ENCODE data around the gene KMT5B. TPM values are rescaled to one million over a fixed set of nuclear protein-coding genes. Genes with fewer than 3 reads are reported as not detected.

Gene KMT5B
- total and polyA plus RNA-seq, 2 experiments from 2014 or later = 26.4 to 31.0 TPM

DNA sequence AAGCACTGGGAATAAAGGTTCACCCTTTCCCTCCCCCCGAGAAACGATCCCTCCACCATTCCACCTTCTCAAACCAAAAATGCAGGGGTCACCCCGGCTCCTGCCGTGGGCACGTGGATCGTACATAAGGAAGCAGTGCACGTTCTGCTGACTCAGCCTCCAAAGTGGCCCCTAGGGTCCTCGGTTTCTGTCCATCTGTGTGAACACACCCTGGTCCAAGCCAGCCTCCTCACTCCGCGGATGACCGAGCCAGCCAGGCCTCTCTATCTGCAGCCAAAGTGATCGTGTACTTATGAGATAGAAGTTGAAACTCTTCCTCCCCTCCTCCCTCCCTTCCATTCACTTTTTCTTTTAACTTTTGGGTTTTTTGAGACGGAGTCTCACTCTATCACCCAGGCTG, 42.4 kb upstream of the KMT5B start (continued):
- TF ChIP-seq, protein P1, sequence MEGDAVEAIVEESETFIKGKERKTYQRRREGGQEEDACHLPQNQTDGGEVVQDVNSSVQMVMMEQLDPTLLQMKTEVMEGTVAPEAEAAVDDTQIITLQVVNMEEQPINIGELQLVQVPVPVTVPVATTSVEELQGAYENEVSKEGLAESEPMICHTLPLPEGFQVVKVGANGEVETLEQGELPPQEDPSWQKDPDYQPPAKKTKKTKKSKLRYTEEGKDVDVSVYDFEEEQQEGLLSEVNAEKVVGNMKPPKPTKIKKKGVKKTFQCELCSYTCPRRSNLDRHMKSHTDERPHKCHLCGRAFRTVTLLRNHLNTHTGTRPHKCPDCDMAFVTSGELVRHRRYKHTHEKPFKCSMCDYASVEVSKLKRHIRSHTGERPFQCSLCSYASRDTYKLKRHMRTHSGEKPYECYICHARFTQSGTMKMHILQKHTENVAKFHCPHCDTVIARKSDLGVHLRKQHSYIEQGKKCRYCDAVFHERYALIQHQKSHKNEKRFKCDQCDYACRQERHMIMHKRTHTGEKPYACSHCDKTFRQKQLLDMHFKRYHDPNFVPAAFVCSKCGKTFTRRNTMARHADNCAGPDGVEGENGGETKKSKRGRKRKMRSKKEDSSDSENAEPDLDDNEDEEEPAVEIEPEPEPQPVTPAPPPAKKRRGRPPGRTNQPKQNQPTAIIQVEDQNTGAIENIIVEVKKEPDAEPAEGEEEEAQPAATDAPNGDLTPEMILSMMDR (conservative IDR thresholded peaks at IDR 0.05; ENCODE audit: low read depth in 2 of 2) = no peak
- TF ChIP-seq JUNB (IDR thresholded peaks at IDR 0.05; ENCODE audit: unreplicated experiment) (no peak), POLR2AphosphoS5 (IDR thresholded peaks at IDR 0.05; ENCODE audit: low read depth) (no peak)

DNA sequence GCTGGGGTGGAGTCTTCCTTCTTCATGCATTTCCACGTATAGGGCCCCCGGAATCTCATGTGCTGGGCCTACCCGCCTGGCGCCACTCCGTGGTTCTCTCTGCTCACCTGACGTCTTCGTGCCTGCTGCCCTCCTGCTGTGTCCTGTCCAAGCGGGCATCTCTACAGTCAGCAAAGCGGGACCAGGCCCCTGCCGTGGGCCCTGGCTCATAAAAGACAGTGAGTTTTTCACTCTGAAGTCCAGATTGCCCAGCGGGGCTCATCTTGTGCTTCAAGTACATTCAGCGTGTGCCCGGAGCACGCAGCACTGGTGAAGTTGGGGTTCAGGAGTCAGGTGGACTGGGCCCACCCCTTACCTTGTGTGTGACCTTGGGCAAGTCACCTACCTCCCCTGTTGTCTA, 41.3 kb upstream of the KMT5B start:
- Histone ChIP-seq H3K4me3 (no peak overlapping the region), H3K27ac (ENCODE audit: low read depth) (no peak overlapping the region), H4K20me1 (replicated peaks; ENCODE audit: insufficient read depth) (no peaks in the 10 kb centered on the region), H3K79me2 (replicated peaks; ENCODE audit: insufficient read depth) (no peaks in the 10 kb centered on the region), H2AFZ (no peak overlapping the region), H3K27me3 (ENCODE audit: insufficient read depth) (no peaks in the 10 kb centered on the region), H3K9me2 (ENCODE audit: insufficient read depth) (no peaks in the 10 kb centered on the region), H3K36me3 (ENCODE audit: insufficient read depth) (no peaks in the 10 kb centered on the region), H3K4me1 (ENCODE audit: insufficient read depth) (peaks cover 6% of the 10 kb centered on the region; the same call in 1 of the 2 replicates), H3K4me2 (no peak overlapping the region), H3F3A (replicated peaks; ENCODE audit: low read depth) (no peaks in the 10 kb centered on the region)
- no peak for ATAC-seq
- peaks cover 11% of the 10 kb centered on the region for H3K4me1 Mint-ChIP-seq
- no peak for TF ChIP-seq ZNF114 (CRISPR knock-in tag; IDR thresholded peaks at IDR 0.05)
- TF ChIP-seq, protein P2, sequence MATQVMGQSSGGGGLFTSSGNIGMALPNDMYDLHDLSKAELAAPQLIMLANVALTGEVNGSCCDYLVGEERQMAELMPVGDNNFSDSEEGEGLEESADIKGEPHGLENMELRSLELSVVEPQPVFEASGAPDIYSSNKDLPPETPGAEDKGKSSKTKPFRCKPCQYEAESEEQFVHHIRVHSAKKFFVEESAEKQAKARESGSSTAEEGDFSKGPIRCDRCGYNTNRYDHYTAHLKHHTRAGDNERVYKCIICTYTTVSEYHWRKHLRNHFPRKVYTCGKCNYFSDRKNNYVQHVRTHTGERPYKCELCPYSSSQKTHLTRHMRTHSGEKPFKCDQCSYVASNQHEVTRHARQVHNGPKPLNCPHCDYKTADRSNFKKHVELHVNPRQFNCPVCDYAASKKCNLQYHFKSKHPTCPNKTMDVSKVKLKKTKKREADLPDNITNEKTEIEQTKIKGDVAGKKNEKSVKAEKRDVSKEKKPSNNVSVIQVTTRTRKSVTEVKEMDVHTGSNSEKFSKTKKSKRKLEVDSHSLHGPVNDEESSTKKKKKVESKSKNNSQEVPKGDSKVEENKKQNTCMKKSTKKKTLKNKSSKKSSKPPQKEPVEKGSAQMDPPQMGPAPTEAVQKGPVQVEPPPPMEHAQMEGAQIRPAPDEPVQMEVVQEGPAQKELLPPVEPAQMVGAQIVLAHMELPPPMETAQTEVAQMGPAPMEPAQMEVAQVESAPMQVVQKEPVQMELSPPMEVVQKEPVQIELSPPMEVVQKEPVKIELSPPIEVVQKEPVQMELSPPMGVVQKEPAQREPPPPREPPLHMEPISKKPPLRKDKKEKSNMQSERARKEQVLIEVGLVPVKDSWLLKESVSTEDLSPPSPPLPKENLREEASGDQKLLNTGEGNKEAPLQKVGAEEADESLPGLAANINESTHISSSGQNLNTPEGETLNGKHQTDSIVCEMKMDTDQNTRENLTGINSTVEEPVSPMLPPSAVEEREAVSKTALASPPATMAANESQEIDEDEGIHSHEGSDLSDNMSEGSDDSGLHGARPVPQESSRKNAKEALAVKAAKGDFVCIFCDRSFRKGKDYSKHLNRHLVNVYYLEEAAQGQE (IDR thresholded peaks at IDR 0.05; ENCODE audit: unreplicated experiment) = no peak
- no peak for TF ChIP-seq ZNF331 (CRISPR knock-in tag; IDR thresholded peaks at IDR 0.05; ENCODE audit: low read depth)
- TF ChIP-seq JUNB (IDR thresholded peaks at IDR 0.05; ENCODE audit: unreplicated experiment) = no peak
- TF ChIP-seq, protein P3, sequence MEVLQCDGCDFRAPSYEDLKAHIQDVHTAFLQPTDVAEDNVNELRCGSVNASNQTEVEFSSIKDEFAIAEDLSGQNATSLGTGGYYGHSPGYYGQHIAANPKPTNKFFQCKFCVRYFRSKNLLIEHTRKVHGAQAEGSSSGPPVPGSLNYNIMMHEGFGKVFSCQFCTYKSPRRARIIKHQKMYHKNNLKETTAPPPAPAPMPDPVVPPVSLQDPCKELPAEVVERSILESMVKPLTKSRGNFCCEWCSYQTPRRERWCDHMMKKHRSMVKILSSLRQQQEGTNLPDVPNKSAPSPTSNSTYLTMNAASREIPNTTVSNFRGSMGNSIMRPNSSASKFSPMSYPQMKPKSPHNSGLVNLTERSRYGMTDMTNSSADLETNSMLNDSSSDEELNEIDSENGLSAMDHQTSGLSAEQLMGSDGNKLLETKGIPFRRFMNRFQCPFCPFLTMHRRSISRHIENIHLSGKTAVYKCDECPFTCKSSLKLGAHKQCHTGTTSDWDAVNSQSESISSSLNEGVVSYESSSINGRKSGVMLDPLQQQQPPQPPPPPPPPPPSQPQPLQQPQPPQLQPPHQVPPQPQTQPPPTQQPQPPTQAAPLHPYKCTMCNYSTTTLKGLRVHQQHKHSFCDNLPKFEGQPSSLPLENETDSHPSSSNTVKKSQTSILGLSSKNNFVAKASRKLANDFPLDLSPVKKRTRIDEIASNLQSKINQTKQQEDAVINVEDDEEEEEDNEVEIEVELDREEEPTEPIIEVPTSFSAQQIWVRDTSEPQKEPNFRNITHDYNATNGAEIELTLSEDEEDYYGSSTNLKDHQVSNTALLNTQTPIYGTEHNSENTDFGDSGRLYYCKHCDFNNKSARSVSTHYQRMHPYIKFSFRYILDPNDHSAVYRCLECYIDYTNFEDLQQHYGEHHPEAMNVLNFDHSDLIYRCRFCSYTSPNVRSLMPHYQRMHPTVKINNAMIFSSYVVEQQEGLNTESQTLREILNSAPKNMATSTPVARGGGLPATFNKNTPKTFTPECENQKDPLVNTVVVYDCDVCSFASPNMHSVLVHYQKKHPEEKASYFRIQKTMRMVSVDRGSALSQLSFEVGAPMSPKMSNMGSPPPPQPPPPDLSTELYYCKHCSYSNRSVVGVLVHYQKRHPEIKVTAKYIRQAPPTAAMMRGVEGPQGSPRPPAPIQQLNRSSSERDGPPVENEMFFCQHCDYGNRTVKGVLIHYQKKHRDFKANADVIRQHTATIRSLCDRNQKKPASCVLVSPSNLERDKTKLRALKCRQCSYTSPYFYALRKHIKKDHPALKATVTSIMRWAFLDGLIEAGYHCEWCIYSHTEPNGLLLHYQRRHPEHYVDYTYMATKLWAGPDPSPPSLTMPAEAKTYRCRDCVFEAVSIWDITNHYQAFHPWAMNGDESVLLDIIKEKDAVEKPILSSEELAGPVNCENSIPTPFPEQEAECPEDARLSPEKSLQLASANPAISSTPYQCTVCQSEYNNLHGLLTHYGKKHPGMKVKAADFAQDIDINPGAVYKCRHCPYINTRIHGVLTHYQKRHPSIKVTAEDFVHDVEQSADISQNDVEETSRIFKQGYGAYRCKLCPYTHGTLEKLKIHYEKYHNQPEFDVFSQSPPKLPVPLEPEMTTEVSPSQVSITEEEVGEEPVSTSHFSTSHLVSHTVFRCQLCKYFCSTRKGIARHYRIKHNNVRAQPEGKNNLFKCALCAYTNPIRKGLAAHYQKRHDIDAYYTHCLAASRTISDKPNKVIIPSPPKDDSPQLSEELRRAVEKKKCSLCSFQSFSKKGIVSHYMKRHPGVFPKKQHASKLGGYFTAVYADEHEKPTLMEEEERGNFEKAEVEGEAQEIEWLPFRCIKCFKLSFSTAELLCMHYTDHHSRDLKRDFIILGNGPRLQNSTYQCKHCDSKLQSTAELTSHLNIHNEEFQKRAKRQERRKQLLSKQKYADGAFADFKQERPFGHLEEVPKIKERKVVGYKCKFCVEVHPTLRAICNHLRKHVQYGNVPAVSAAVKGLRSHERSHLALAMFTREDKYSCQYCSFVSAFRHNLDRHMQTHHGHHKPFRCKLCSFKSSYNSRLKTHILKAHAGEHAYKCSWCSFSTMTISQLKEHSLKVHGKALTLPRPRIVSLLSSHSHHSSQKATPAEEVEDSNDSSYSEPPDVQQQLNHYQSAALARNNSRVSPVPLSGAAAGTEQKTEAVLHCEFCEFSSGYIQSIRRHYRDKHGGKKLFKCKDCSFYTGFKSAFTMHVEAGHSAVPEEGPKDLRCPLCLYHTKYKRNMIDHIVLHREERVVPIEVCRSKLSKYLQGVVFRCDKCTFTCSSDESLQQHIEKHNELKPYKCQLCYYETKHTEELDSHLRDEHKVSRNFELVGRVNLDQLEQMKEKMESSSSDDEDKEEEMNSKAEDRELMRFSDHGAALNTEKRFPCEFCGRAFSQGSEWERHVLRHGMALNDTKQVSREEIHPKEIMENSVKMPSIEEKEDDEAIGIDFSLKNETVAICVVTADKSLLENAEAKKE (CRISPR knock-in tag; IDR thresholded peaks at IDR 0.05) = no peak
- no peak for TF ChIP-seq POLR2AphosphoS5 (IDR thresholded peaks at IDR 0.05; ENCODE audit: low read depth)
- H3K4me3 Mint-ChIP-seq = no peak overlapping the region
- H3K27me3 Mint-ChIP-seq (ENCODE audit: insufficient read depth, low read depth, poor library complexity) = peaks cover 9% of the 10 kb centered on the region
- H3K27ac Mint-ChIP-seq = no peak overlapping the region
- H3K9me3 Mint-ChIP-seq = peaks cover 9% of the 10 kb centered on the region; the same call in 2 of the 3 replicates
- no peak for DNase-seq (ENCODE audit: low spot score)
- no peaks in the 10 kb centered on the region for H3K36me3 Mint-ChIP-seq (ENCODE audit: low read depth)
